B cell (primary cell): ENCODE results near the gene TRRAP.

Source experiments
- CTCF ChIP-seq: fragments of 200-600 bp; IDR thresholded peaks from one replicate; pipeline ENCODE4 v1.8.0; 2022; ENCODE audit warnings: antibody characterized with exemption, mild to moderate bottlenecking
- EZH2 ChIP-seq: IDR thresholded peaks from 2 replicates; pipeline ENCODE4 v1.6.1; 2012; ENCODE audit warnings: borderline replicate concordance, low read depth, mild to moderate bottlenecking, moderate library complexity, low read length; ENCODE audit not compliant: insufficient read depth, poor library complexity, severe bottlenecking

- TF ChIP-seq CTCF (no peak), EZH2 (no peak)
Observed at GRCh38 chr7:98944386-98944785, 66.1 kb downstream of the TRRAP start.
